Measurements from ENCODE around the gene IL19. TPM values are rescaled to one million over a fixed set of nuclear protein-coding genes. Genes with fewer than 3 reads are reported as not detected.

Gene IL19
- total and polyA plus RNA-seq, 2 donors (not counting 3 experiments of a cell fraction or from before 2014, with no cell fraction given): not detected

DNA sequence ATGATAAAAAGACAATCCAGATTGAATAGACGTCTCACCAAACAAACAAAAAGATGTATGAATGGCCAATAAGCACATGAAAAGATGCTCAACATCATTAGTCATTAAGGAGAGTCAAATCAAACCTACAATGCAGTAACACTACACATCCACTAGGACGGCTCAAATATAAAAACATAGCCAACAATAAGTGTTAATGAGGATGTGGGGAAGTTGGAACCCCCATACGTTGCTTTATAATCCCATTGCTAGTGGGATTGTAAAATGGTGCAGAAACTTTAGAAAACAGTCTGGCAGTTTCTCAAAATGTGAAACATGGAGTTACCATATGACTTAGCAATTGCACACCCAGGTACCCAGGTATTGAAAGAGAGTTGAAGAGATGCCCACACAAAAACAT is 112.0 kb downstream of the IL19 start:
- no TSS peak for BruUV-seq (replicated peaks)
- Histone ChIP-seq H3K36me3 (ENCODE audit: control insufficient read depth in 2 of 2, extremely low read depth in 1 of 2, insufficient read depth in 2 of 2, low read length in 2 of 2) (no peaks in the 10 kb centered on the region), H3K9me3 (replicated peaks; ENCODE audit: control insufficient read depth, insufficient read depth, low read length) (no peaks in the 10 kb centered on the region), H3K79me2 (ENCODE audit: control insufficient read depth, insufficient read depth, low read length) (no peaks in the 10 kb centered on the region), H3K9me1 (replicated peaks; ENCODE audit: control insufficient read depth, extremely low read depth, insufficient read depth, low read length) (no peaks in the 10 kb centered on the region), H3K4me3 (replicated peaks in 1 of 3; ENCODE audit: insufficient read depth in 1 of 3, low read depth in 1 of 3, low read length in 3 of 3) (no peak overlapping the region), H3K27ac (ENCODE audit: insufficient read depth, low read depth, low read length) (no peak overlapping the region), H3K27me3 (ENCODE audit: control insufficient read depth in 2 of 2, insufficient read depth in 2 of 2, low read length in 2 of 2) (peaks cover 6 to 8% of the 10 kb centered on the region in 2 experiments), H3K9ac (replicated peaks; ENCODE audit: extremely low read depth, insufficient read depth, low read length) (no peak overlapping the region), H2AFZ (ENCODE audit: low read depth, low read length) (no peak overlapping the region), H3K4me1 (ENCODE audit: control insufficient read depth, extremely low read depth, insufficient read depth, low read length) (no peaks in the 10 kb centered on the region), H4K20me1 (replicated peaks; ENCODE audit: control insufficient read depth, extremely low read depth, insufficient read depth, low read length) (no peaks in the 10 kb centered on the region), H3K4me2 (ENCODE audit: insufficient read depth, low read length) (no peak overlapping the region)
- ChIA-PET POLR2A (no interaction called here), CTCF (interaction anchor here (2.2 kb wide), 1 partner anchor 30 kb away, joined by 9 read pairs; no protein-coding TSS in a partner anchor)
- no peak for FAIRE-seq
- TF ChIP-seq FOS (IDR thresholded peaks at IDR 0.05; ENCODE audit: borderline replicate concordance, insufficient read depth, low read length): no peak
- TF ChIP-seq MYC (IDR thresholded peaks at IDR 0.05; ENCODE audit: low read depth, low read length): no peak
- no peak for TF ChIP-seq GATA2 (IDR thresholded peaks at IDR 0.05; ENCODE audit: insufficient read depth, insufficient read length, low read depth, low read length)
- TF ChIP-seq JUN (IDR thresholded peaks at IDR 0.05; ENCODE audit: borderline replicate concordance, insufficient read depth, insufficient read length, low read depth): no peak
- TF ChIP-seq POLR2AphosphoS5 (IDR thresholded peaks at IDR 0.05; ENCODE audit: insufficient read depth, low read depth, low read length): no peak
- TF ChIP-seq MAX (IDR thresholded peaks at IDR 0.05; ENCODE audit: insufficient read depth, insufficient read length): no peak
- TF ChIP-seq POLR2A (IDR thresholded peaks at IDR 0.05; ENCODE audit: low read depth, low read length): no peak
- no peak for TF ChIP-seq EZH2 (IDR thresholded peaks at IDR 0.05; ENCODE audit: borderline replicate concordance, low read depth, low read length, severe bottlenecking)
- TF ChIP-seq CTCF (IDR thresholded peaks at IDR 0.05; ENCODE audit: extremely low read depth in 1 of 2, insufficient read depth in 1 of 2, low read depth in 1 of 2, low read length in 2 of 2): no peak
- dilution Hi-C loops (cut with MboI; ENCODE audit: extremely low pct_ligation_motif_present, low sequenced_read_pairs) (no loop called here), intact Hi-C loops (cut with micrococcal nuclease) (no loop called here)
- DNase-seq (ENCODE audit: low read depth, low spot score): no peak

Measured in endothelial cell of umbilical vein (primary cell).